Mucosa of descending colon (tissue), 3 donors: ENCODE results near the gene MCM3AP. TPM values are rescaled to one million over a fixed set of nuclear protein-coding genes. Genes with fewer than 3 reads are reported as not detected.
A peak's percentile ranks its signal among the peaks of the same experiment; 100 is the strongest.

Source experiments
- ATAC-seq: fragments of 200-7000 bp; cut with Tn5 transposase; one replicate; pipeline ENCODE4 v1.9.1; 2020; ENCODE audit warnings: mild to moderate bottlenecking, moderate library complexity
- DNase-seq, 3 donors: peaks; one replicate each; pipeline ENCODE4 v3.0.0-alpha.2; 2020
- H3K36me3 ChIP-seq: fragments of 200-600 bp; one replicate; pipeline ENCODE4 v1.8.0; 2021; ENCODE audit warnings: low read depth, mild to moderate bottlenecking
- H3K4me1 ChIP-seq: fragments of 200-600 bp; one replicate; pipeline ENCODE4 v1.8.0; 2021; ENCODE audit warnings: low read depth, mild to moderate bottlenecking
- H3K4me3 ChIP-seq: fragments of 200-600 bp; one replicate; pipeline ENCODE4 v1.8.0; 2021; ENCODE audit warnings: mild to moderate bottlenecking
- H3K9me3 ChIP-seq: fragments of 200-600 bp; one replicate; pipeline ENCODE4 v1.8.0; 2021; ENCODE audit warnings: mild to moderate bottlenecking
- intact Hi-C, 2 donors: fragments of 100-400 bp; cut with DNase I in 1 of 2; cut with micrococcal nuclease in 1 of 2; formaldehyde crosslinking; loops; one replicate each; pipeline versions ENCODE4 v1.11.0 to v1.11.1; 2022; cut with DNase I, micrococcal nuclease
- total RNA-seq, 3 donors: library from RNA; stranded (reverse); fragmentation: NEBNext Ultra II Directional in 2 of 3; extraction: Animal tissue kit (Norgen Biotek cat#: 25700) in 2 of 3; gene quantifications; one replicate each; pipeline versions ENCODE4 v1.2.1 to v1.2.4, GENCODE V29; 2021 to 2023
- TF ChIP-seq, protein P1 (sequence below): fragments of 200-600 bp; IDR thresholded peaks from one replicate; pipeline ENCODE4 v1.8.0; 2022; ENCODE audit warnings: antibody characterized with exemption, mild to moderate bottlenecking
- donor health status: DM: no; HTN: no; CAD: no; lungs with moderate emphysema.
- donor health status: DM: no; HTN: no; CAD: no.
- donor health status: DM: no; HTN: yes; CAD: no.

Gene MCM3AP
- total RNA-seq, 3 donors from 2014 or later, result 90.9 to 109 (median 98.1) TPM

- intact Hi-C loops, result no loop called here
- no peaks in the 10 kb centered on the region for H3K36me3 ChIP-seq
- peaks cover 19% of the 10 kb centered on the region for H3K4me1 ChIP-seq
- TF ChIP-seq, protein P1, sequence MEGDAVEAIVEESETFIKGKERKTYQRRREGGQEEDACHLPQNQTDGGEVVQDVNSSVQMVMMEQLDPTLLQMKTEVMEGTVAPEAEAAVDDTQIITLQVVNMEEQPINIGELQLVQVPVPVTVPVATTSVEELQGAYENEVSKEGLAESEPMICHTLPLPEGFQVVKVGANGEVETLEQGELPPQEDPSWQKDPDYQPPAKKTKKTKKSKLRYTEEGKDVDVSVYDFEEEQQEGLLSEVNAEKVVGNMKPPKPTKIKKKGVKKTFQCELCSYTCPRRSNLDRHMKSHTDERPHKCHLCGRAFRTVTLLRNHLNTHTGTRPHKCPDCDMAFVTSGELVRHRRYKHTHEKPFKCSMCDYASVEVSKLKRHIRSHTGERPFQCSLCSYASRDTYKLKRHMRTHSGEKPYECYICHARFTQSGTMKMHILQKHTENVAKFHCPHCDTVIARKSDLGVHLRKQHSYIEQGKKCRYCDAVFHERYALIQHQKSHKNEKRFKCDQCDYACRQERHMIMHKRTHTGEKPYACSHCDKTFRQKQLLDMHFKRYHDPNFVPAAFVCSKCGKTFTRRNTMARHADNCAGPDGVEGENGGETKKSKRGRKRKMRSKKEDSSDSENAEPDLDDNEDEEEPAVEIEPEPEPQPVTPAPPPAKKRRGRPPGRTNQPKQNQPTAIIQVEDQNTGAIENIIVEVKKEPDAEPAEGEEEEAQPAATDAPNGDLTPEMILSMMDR, result no peak
- DNase-seq (no peak), ATAC-seq (no peak)
- no peak overlapping the region for H3K4me3 ChIP-seq
- H3K9me3 ChIP-seq, result no peaks in the 10 kb centered on the region
These were observed 4.3 kb upstream of the MCM3AP start for GRCh38 chr21:46289655-46290179.

DNA sequence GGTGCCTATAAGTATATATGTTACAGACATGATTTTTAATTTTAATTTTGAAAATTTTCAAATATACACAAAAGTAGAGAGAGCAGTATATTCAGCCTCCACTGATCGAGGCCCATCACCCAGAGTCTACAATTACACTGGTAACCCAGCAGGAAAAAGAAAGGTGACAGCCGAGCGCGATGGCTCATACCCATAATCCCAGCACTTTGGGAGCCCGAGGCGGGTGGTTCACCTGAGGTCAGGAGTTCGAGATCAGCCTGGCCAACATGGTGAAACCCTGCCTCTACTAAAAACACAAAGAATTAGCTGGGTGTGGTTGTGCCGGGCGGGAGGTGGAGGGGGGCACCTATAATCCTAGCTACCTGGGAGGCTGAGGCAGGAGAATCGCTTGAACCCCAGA is 2.1 kb upstream of the MCM3AP start:
- Histone ChIP-seq H3K4me3 (no peak overlapping the region), H3K4me1 (peaks cover 36% of the 10 kb centered on the region), H3K9me3 (no peaks in the 10 kb centered on the region), H3K36me3 (no peaks in the 10 kb centered on the region)
- DNase-seq (no peak), ATAC-seq (no peak)
- TF ChIP-seq, protein P1, result no peak
- intact Hi-C loops, result no loop called here

DNA sequence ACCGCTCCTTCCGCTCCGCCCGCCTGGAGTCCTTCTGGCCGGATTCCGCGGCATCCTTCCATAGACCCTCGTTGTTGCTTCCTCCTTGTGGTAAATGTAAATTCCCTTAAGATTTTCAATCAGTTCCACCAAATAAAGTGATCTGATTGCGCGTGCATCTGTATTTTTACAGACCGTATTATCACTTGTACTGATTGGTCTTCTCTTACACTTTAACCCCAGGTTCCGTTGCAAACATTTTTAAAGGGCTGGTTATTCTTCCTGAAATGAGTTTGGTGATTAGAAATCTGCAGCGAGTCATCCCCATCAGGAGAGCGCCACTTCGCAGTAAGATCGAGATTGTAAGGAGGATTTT is 1.2 kb upstream of the MCM3AP start:
- ATAC-seq, result no peak
- Histone ChIP-seq H3K36me3 (no peaks in the 10 kb centered on the region), H3K9me3 (no peaks in the 10 kb centered on the region), H3K4me1 (peaks cover 36% of the 10 kb centered on the region), H3K4me3 (peak overlapping the region; percentile 71)
- TF ChIP-seq, protein P1, result no peak
- intact Hi-C loops, result no loop called here
- no peak for DNase-seq

DNA sequence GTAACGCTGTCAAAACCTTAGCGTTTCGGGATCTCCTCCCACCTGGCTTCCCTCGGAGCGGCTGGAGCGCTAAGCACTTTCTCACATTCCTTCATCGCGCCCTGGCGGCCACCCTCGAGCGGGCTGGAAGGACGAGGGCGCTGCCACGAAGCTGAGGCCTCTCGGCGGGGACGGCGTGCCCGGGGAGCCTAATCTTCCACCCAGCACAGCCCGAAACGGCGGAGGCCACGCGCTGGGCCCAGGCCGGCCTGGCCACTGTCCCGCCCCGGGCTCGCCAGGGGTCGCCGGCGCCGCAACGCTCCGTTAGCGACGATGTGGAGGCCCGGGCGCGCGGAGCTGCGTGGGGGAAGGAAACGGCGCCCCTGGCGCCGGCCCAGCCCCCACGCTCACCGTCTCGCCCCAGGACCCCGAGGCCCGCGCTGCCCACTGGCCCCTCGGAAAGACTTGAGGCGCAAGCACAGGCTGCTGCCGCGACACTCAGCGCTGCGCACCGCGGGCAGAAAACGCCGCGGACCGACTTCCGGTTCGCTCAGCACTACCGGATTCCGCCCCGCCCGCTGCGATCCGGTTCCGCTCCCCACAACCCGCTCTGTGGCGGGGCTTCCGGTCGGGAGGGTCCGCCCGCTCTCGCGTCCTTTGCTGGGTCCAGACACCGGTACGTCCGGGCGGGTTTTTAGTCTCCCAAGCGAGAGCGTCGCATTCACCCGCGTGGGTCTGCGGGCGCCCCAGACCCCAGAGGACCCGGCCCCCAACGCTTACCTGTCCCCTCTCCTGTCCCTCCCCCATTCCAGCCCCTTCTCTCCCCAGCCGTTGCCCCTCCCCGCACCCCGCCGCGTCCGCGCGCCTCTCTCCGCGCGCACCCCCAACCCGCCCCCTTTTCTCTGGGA is 593 bp upstream of the MCM3AP start, which contains the start of gene YBEY:
Gene YBEY (plus strand): TSS at position 582 of the 887 bp plus-strand sequence. CDS start 572 bp downstream, outside the sequence.
- no peaks in the 10 kb centered on the region for H3K36me3 ChIP-seq
- TF ChIP-seq, protein P1, result peak; percentile 28
- DNase-seq, result peak; percentile 92 to 94 (median 93)
- intact Hi-C loops, result no loop called here
- H3K4me1 ChIP-seq, result peaks cover 36% of the 10 kb centered on the region
- ATAC-seq, result peak; percentile 97
- H3K9me3 ChIP-seq, result no peaks in the 10 kb centered on the region
- peak within 1 kb of the TSS; percentile 71 for H3K4me3 ChIP-seq

DNA sequence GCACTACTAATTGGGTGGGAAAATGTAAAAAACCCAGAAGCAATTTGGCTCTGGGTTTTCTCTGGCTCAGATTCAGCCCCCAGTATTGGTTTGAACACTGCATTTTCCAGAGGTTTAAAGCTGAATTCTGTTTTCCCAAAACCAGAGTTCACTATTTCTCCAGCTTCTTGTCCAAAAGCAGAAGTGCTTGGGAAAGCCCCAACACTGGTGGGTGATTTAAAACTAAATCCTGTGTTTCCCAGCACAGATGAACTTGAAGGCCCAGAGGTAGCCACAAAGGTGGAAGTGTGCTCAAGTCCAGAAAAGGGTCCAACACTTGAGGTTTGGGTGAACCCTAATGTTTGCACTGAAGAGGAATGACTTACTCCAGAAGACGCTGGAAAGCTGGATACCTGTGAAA is 678 bp downstream of the MCM3AP start:
- no peak overlapping the region for H3K4me3 ChIP-seq
- no peaks in the 10 kb centered on the region for H3K36me3 ChIP-seq
- intact Hi-C loops, result no loop called here
- no peak for ATAC-seq
- H3K4me1 ChIP-seq, result peaks cover 36% of the 10 kb centered on the region
- H3K9me3 ChIP-seq, result no peaks in the 10 kb centered on the region
- TF ChIP-seq, protein P1, result no peak
- DNase-seq, result no peak
